Dermis blood vessel endothelial cell (primary cell): ENCODE measurements around the gene MLKL. TPM values are rescaled to one million over a fixed set of nuclear protein-coding genes. Genes with fewer than 3 reads are reported as not detected.
"Not testable (repeated sequence)": the region's sequence is repeated elsewhere in the genome, so short reads cannot be mapped to it uniquely, and the experiment has no call there.

ENCODE experiments used
- DNase-seq: peaks from one replicate; pipeline ENCODE4 v3.0.0; 2010
- total RNA-seq: library from RNA; depleted of rRNA; stranded (reverse); fragments of >200 nt; gene quantifications from 2 replicates; pipeline ENCODE4 v1.2.3, GENCODE V29; 2014

MLKL gene
- total RNA-seq, 1 donor from 2014 or later: 21.8 TPM

- no peak for DNase-seq
Measured at GRCh38 chr16:74731853-74732477, 31.3 kb upstream of the MLKL start.

GRCh38 chr16:74729783-74730683, 29.4 kb upstream of the MLKL start:
- no peak for DNase-seq

GRCh38 chr16:74727903-74728302, 27.2 kb upstream of the MLKL start:
- no peak for DNase-seq

GRCh38 chr16:74726716-74727115, 26.1 kb upstream of the MLKL start:
- DNase-seq: no peak

GRCh38 chr16:74725651-74726455, 25.2 kb upstream of the MLKL start:
- DNase-seq: no peak

GRCh38 chr16:74724820-74725549, 24.3 kb upstream of the MLKL start:
- peak; percentile 30 for DNase-seq

- DNase-seq: no peak
Measured at GRCh38 chr16:74723256-74723655, 22.6 kb upstream of the MLKL start.

GRCh38 chr16:74722156-74722555, 21.5 kb upstream of the MLKL start:
- not testable (repeated sequence) for DNase-seq

GRCh38 chr16:74721716-74722115, 21.1 kb upstream of the MLKL start:
- DNase-seq: no peak

- DNase-seq: no peak
Measured at GRCh38 chr16:74720579-74720978, 19.9 kb upstream of the MLKL start.

GRCh38 chr16:74718741-74719610, 18.3 kb upstream of the MLKL start:
- no peak for DNase-seq

GRCh38 chr16:74718140-74718539, 17.5 kb upstream of the MLKL start:
- DNase-seq: no peak

- DNase-seq: no peak
Measured at GRCh38 chr16:74717367-74717766, 16.7 kb upstream of the MLKL start.

GRCh38 chr16:74716355-74716754, 15.7 kb upstream of the MLKL start:
- no peak for DNase-seq

GRCh38 chr16:74713876-74714275, 13.2 kb upstream of the MLKL start:
- no peak for DNase-seq

- no peak for DNase-seq
Measured at GRCh38 chr16:74713325-74713724, 12.7 kb upstream of the MLKL start.

- no peak for DNase-seq
Measured at GRCh38 chr16:74711938-74712337, 11.3 kb upstream of the MLKL start.

- DNase-seq: no peak
Measured at GRCh38 chr16:74710401-74710800, 9.7 kb upstream of the MLKL start.

- DNase-seq: peak; percentile 87
Measured at GRCh38 chr16:74709441-74709877, 8.8 kb upstream of the MLKL start.

GRCh38 chr16:74700116-74700437, 585 bp downstream of the MLKL start:
- peak; percentile 46 for DNase-seq

- DNase-seq: no peak
Measured at GRCh38 chr16:74699666-74700065, 996 bp downstream of the MLKL start.

GRCh38 chr16:74698222-74698621, 2.4 kb downstream of the MLKL start:
- DNase-seq: peak; percentile 11
